Stomach (tissue), 9 donors: ENCODE results near the gene ECHDC3. TPM values are rescaled to one million over a fixed set of nuclear protein-coding genes. Genes with fewer than 3 reads are reported as not detected.
A peak's percentile ranks its signal among the peaks of the same experiment; 100 is the strongest.

Experiments
- DNase-seq, 2 donors: peaks; one replicate each; pipeline versions ENCODE4 v3.0.0 to v3.0.0-alpha.2; 2013 to 2019
- H3K27ac ChIP-seq, 5 donors: fragments of 200-600 bp in 4 of 5; sonication (generic) in 4 of 5; one replicate each; pipeline ENCODE4 v1.5.1; 2013 to 2019; ENCODE audit warnings: mild to moderate bottlenecking in 1 of 5, moderate library complexity in 1 of 5
- H3K27me3 ChIP-seq, 3 donors: fragments of 200-600 bp; sonication (generic); one replicate each; pipeline ENCODE4 v1.5.1; 2017 to 2019; ENCODE audit warnings: mixed run types in 1 of 3
- H3K36me3 ChIP-seq, 4 donors: fragments of 200-600 bp; sonication (generic); 1 replicate in 3 of 4; 2 replicates in 1 of 4; pipeline ENCODE4 v1.5.1; 2016 to 2019
- H3K4me1 ChIP-seq, 4 donors: fragments of 200-600 bp; sonication (generic); one replicate each; pipeline ENCODE4 v1.5.1; 2016 to 2019
- H3K4me3 ChIP-seq, 4 donors: fragments of 200-600 bp; sonication (generic) in 3 of 4; one replicate each; pipeline ENCODE4 v1.5.1; 2016 to 2019; ENCODE audit warnings: mild to moderate bottlenecking in 1 of 4
- H3K9me3 ChIP-seq, 4 donors: fragments of 200-600 bp; sonication (generic); one replicate each; pipeline ENCODE4 v1.5.1; 2016 to 2019
- CTCF ChIP-seq, 7 experiments: fragments of 450-650 bp in 4 of 7; fragments of 200-600 bp in 3 of 7; sonication (generic) in 3 of 7; IDR thresholded peaks; one replicate each; pipeline ENCODE4 v1.5.1; 2016 to 2019; ENCODE audit warnings: antibody characterized with exemption in 7 of 7, control low read depth in 2 of 7, mild to moderate bottlenecking in 1 of 7
- EP300 ChIP-seq: sonication (generic); formaldehyde crosslinking; IDR thresholded peaks from one replicate; pipeline ENCODE4 v1.6.1; 2017; ENCODE audit warnings: antibody characterized with exemption
- POLR2A ChIP-seq, 4 donors: fragments of 450-650 bp; IDR thresholded peaks; one replicate each; pipeline ENCODE4 v1.6.1; 2016; ENCODE audit warnings: antibody characterized with exemption in 4 of 4, control low read depth in 2 of 4, mild to moderate bottlenecking in 1 of 4, moderate library complexity in 1 of 4
- POLR2AphosphoS5 ChIP-seq, 3 donors: sonication (generic); formaldehyde crosslinking; IDR thresholded peaks; one replicate each; pipeline ENCODE4 v1.6.1; 2016; ENCODE audit warnings: antibody characterized with exemption in 3 of 3
- WGBS, 5 donors: extraction: QIAGEN DNeasy Blood & Tissue Kit in 3 of 5; methylation state at CpG; one replicate each; pipeline versions ENCODE4 v1.1.5 to v1.1.7; 2013 to 2018; 5-methylcytosine and 5-hydroxymethylcytosine counted together
- intact Hi-C: fragments of 100-400 bp; cut with DNase I; formaldehyde crosslinking; loops from one replicate; pipeline ENCODE4 v1.15.1; 2023; ENCODE audit warnings: low total_unique reads
- polyA plus RNA-seq, 3 donors: library from polyadenylated mRNA; stranded (reverse); fragments of 200-250 nt; gene quantifications; one replicate each; pipeline ENCODE4 v1.2.3, GENCODE V29; 2013
- total RNA-seq, 5 donors: library from RNA; depleted of rRNA; stranded (reverse); fragments of >200 nt; gene quantifications; one replicate each; pipeline versions ENCODE4 v1.1.0 to v1.2.3, GENCODE V29; 2014 to 2016
- donor health status: healthy with polysubstance abuse.
- donor health status: Bipolar disorder and iron deficiency.
- donor health status: healthy.

The ECHDC3 gene
- total and polyA plus RNA-seq, 8 donors, result 0.58 to 70.6 (median 30.7) TPM

- Histone ChIP-seq H3K9me3 (no peaks in the 10 kb centered on the region), H3K27ac (peak overlapping the region in 3 of 5 donors; percentile 37 to 87 (median 82)), H3K27me3 (peaks cover 0 to 3% (median 0%) of the 10 kb centered on the region in 3 donors), H3K4me3 (peak overlapping the region; percentile 52 to 66 (median 58)), H3K4me1 (peaks cover 0 to 31% (median 23%) of the 10 kb centered on the region in 4 donors), H3K36me3 (no peaks in the 10 kb centered on the region)
- intact Hi-C loops, result no loop called here
- 66 to 72% (median 68%) methylated on average over 16 of the region's 16 CpGs for WGBS, 5 donors
- no peak for TF ChIP-seq POLR2AphosphoS5 (IDR thresholded peaks at IDR 0.05)
- no peak for TF ChIP-seq EP300
- TF ChIP-seq CTCF (IDR thresholded peaks at IDR 0.05), result no peak
- TF ChIP-seq POLR2A (IDR thresholded peaks at IDR 0.05), result no peak
- DNase-seq, result no peak
Observed at GRCh38 chr10:11741608-11742007, 574 bp upstream of the ECHDC3 start.

DNA sequence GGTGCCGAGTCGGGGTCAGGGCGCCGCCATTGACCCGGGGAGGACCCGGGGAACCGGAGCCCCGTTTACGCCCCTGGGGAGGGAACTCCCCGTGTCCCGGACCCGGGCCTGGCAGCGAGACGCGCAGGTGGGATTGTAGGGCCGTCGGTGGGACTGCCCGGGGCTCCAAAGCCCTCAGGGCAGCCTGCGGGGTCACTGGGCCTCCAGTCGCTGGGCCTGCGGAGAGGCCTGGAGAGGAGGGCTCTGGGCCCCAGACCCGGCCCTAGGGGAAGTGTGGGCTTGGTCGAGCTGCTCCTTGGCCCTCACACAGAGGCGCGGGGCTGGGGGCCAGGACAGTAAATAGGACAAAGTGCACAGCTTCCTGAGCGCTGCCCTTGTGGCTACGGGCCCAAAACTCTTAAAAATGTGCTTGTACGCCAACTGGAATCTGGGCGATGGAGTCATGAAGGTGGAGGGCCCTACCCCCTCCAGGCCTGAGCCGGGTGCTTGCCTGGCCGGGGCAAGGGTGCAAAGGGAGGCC is 657 bp downstream of the ECHDC3 start:
- no peak for DNase-seq

DNA sequence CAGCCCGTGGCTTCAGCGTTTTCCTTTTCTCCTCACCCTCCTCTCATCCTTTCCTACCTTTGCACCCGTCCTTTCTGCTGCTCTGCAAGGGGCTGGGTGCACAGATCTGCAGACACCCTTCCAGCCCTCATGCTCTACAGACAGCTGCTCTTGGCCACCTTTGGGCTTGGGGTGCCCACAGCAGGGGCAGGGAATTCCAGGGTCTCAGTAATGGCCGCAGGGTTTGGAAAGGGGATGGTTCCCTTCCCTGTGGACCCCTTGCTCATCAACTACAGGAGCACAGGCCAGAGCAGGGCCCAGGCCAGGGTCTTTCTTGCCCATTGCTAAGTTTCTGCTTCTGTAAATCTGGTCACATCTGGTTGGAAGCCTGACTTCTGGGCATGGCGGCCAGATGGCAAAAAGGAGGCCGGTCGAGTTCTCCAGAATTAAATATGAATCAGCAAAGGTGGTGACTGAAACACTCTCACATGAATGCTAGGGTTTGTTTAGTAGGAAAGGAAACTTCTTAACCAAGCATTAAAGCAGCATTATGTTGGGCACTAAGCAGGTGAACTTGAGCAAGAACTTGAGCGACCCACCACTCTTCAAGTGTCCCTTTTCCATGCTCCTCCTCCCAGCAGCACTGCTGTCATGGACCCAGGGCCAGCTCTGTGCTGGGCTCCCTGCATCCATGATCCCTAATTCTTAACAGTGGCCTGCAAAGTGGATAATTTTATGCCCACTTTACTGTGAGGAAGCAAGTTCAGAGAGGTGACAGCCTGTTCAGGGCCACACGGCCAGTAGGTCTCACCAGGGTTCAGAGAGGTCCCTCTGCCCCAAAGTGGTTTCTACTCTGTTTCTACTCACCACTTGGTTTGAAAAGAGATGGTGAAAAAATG is 1.5 kb downstream of the ECHDC3 start:
- TF ChIP-seq POLR2AphosphoS5 (IDR thresholded peaks at IDR 0.05) (no peak), EP300 (no peak), POLR2A (IDR thresholded peaks at IDR 0.05) (no peak), CTCF (IDR thresholded peaks at IDR 0.05) (no peak)
- intact Hi-C loops, result no loop called here
- DNase-seq, result no peak
- Histone ChIP-seq H3K36me3 (peaks cover 0 to under 1% (median 0%) of the 10 kb centered on the region in 4 donors), H3K4me3 (peak overlapping the region; percentile 52 to 66 (median 58)), H3K27me3 (peaks cover 0 to 3% (median 0%) of the 10 kb centered on the region in 3 donors), H3K4me1 (peaks cover 0 to 43% (median 28%) of the 10 kb centered on the region in 4 donors), H3K9me3 (no peaks in the 10 kb centered on the region), H3K27ac (peak overlapping the region in 3 of 5 donors; percentile 80 to 87 (median 82))
- 67 to 79% (median 70%) methylated on average over 9 of the region's 9 CpGs for WGBS, 5 donors

More for the DNA sequence above, 657 bp downstream of the ECHDC3 start:
- intact Hi-C loops, result no loop called here
- peaks cover 0 to 43% (median 28%) of the 10 kb centered on the region in 4 donors for H3K4me1 ChIP-seq
- WGBS, 5 donors, result 11 to 49% (median 13%) methylated on average over 17 to 31 of the region's 31 CpGs
- peak overlapping the region; percentile 52 to 66 (median 58) for H3K4me3 ChIP-seq
- TF ChIP-seq CTCF (IDR thresholded peaks at IDR 0.05) (no peak), POLR2AphosphoS5 (IDR thresholded peaks at IDR 0.05) (no peak), POLR2A (IDR thresholded peaks at IDR 0.05) (no peak), EP300 (no peak)
- H3K27me3 ChIP-seq, result peaks cover 0 to 3% (median 0%) of the 10 kb centered on the region in 3 donors
- no peaks in the 10 kb centered on the region for H3K9me3 ChIP-seq
- peak overlapping the region; percentile 74 to 91 (median 82) for H3K27ac ChIP-seq
- no peaks in the 10 kb centered on the region for H3K36me3 ChIP-seq

DNA sequence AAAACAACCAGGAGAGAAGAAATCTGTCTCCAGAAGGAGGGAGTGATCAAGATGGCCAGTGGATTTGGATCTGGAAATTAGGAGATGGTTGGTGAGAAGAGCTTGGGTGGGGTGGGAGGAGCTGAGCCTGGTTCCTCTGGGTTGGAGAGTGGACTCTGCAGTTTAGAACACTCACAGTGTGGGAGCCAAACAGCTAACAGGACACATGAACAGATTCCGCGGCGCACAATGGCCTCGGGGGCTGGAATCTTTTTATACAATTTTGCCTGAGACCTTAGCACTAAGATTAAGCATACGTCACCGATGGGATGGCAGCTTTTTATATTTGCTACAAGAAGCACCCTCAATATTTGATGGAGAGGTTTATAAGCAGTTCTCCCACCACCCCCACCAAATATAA is 2.9 kb downstream of the ECHDC3 start:
- 77 to 80% (median 79%) methylated on average over 6 of the region's 6 CpGs for WGBS, 5 donors
- Histone ChIP-seq H3K9me3 (no peaks in the 10 kb centered on the region), H3K27me3 (peaks cover 0 to 3% (median 0%) of the 10 kb centered on the region in 3 donors), H3K36me3 (peaks cover under 1 to 12% (median 6%) of the 10 kb centered on the region in 4 donors), H3K4me3 (no peak overlapping the region), H3K4me1 (peaks cover 0 to 43% (median 28%) of the 10 kb centered on the region in 4 donors), H3K27ac (no peak overlapping the region)
- TF ChIP-seq EP300 (no peak), CTCF (IDR thresholded peaks at IDR 0.05) (no peak), POLR2A (IDR thresholded peaks at IDR 0.05) (no peak), POLR2AphosphoS5 (IDR thresholded peaks at IDR 0.05) (no peak)
- DNase-seq, result no peak
- intact Hi-C loops, result no loop called here
